Tibial artery (tissue), 4 donors: Measurements from ENCODE around the gene RBM22.

Source experiments
- DNase-seq, 2 donors: peaks; one replicate each; pipeline ENCODE4 v3.0.0-alpha.2; 2019
- H3K27ac ChIP-seq, 2 donors: fragments of 200-600 bp; sonication (generic) in 1 of 2; 1 replicate in 1 of 2; 2 replicates in 1 of 2; pipeline ENCODE4 v1.5.1; 2018 to 2019; ENCODE audit warnings: mild to moderate bottlenecking in 1 of 2
- H3K27me3 ChIP-seq, 2 donors: fragments of 200-600 bp; sonication (generic) in 1 of 2; one replicate each; pipeline versions ENCODE4 v1.5.1 to v1.6.0; 2016 to 2019
- H3K36me3 ChIP-seq, 3 donors: fragments of 200-600 bp; sonication (generic) in 2 of 3; one replicate each; pipeline ENCODE4 v1.5.1; 2016 to 2019; ENCODE audit warnings: mild to moderate bottlenecking in 2 of 3
- H3K4me1 ChIP-seq, 4 donors: fragments of 200-600 bp; sonication (generic) in 2 of 4; 1 replicate in 3 of 4; 2 replicates in 1 of 4; pipeline ENCODE4 v1.5.1; 2016 to 2019
- H3K4me3 ChIP-seq, 2 donors: fragments of 200-600 bp; sonication (generic) in 1 of 2; 1 replicate in 1 of 2; 2 replicates in 1 of 2; pipeline ENCODE4 v1.5.1; 2018 to 2019; ENCODE audit warnings: mild to moderate bottlenecking in 2 of 2
- H3K9me3 ChIP-seq, 3 donors: fragments of 200-600 bp; sonication (generic) in 1 of 3; one replicate each; pipeline ENCODE4 v1.5.1; 2016 to 2019
- CTCF ChIP-seq, 2 experiments: fragments of 200-600 bp in 1 of 2; fragments of 450-650 bp in 1 of 2; IDR thresholded peaks; one replicate each; pipeline ENCODE4 v1.5.1; 2017 to 2019; ENCODE audit warnings: antibody characterized with exemption in 2 of 2, mild to moderate bottlenecking in 1 of 2, moderate library complexity in 1 of 2
- intact Hi-C: fragments of 100-400 bp; cut with DNase I; formaldehyde crosslinking; loops from one replicate; pipeline ENCODE4 v1.15.0; 2023; ENCODE audit warnings: low total_unique reads

Gene RBM22

GRCh38 chr5:150660108-150660831 is 40.6 kb downstream of the RBM22 start:
- peaks cover 0 to 45% (median 27%) of the 10 kb centered on the region in 4 donors for H3K4me1 ChIP-seq
- no peaks in the 10 kb centered on the region for H3K36me3 ChIP-seq
- no peak overlapping the region for H3K4me3 ChIP-seq
- no peaks in the 10 kb centered on the region for H3K9me3 ChIP-seq
- intact Hi-C loops: no loop called here
- DNase-seq: peak in 1 of 2 donors; percentile 56
- TF ChIP-seq CTCF (IDR thresholded peaks at IDR 0.05): no peak
- peak overlapping the region; percentile 59 to 61 for H3K27ac ChIP-seq
- H3K27me3 ChIP-seq: no peaks in the 10 kb centered on the region

- peak in 1 of 2 donors; percentile 64 for DNase-seq
- no peak for TF ChIP-seq CTCF (IDR thresholded peaks at IDR 0.05)
- Histone ChIP-seq H3K27me3 (no peaks in the 10 kb centered on the region), H3K4me3 (no peak overlapping the region), H3K4me1 (peaks cover 0 to 45% (median 27%) of the 10 kb centered on the region in 4 donors), H3K9me3 (no peaks in the 10 kb centered on the region), H3K27ac (peak overlapping the region; percentile 59 to 61), H3K36me3 (no peaks in the 10 kb centered on the region)
- intact Hi-C loops: loop anchor here (10.0 kb wide), 1 partner anchor 205 kb away; no protein-coding TSS in a partner anchor
Observed at GRCh38 chr5:150659360-150660107, 41.3 kb downstream of the RBM22 start.

GRCh38 chr5:150658699-150659265 is 42.1 kb downstream of the RBM22 start:
- H3K27me3 ChIP-seq: no peaks in the 10 kb centered on the region
- H3K9me3 ChIP-seq: no peaks in the 10 kb centered on the region
- H3K4me3 ChIP-seq: no peak overlapping the region
- no peaks in the 10 kb centered on the region for H3K36me3 ChIP-seq
- H3K4me1 ChIP-seq: peaks cover 0 to 50% (median 27%) of the 10 kb centered on the region in 4 donors
- peak in 1 of 2 donors; percentile 49 for DNase-seq
- intact Hi-C loops: loop anchor here (10.0 kb wide), 1 partner anchor 204 kb away; no protein-coding TSS in a partner anchor
- peak overlapping the region; percentile 59 to 81 for H3K27ac ChIP-seq
- no peak for TF ChIP-seq CTCF (IDR thresholded peaks at IDR 0.05)

GRCh38 chr5:150658121-150658520 is 42.7 kb downstream of the RBM22 start:
- Histone ChIP-seq H3K4me1 (peaks cover 0 to 56% (median 32%) of the 10 kb centered on the region in 4 donors), H3K36me3 (no peaks in the 10 kb centered on the region), H3K4me3 (no peak overlapping the region), H3K27ac (peak overlapping the region; percentile 81), H3K27me3 (no peaks in the 10 kb centered on the region), H3K9me3 (no peaks in the 10 kb centered on the region)
- peak in 1 of 2 donors; percentile 61 for DNase-seq
- TF ChIP-seq CTCF (IDR thresholded peaks at IDR 0.05): no peak
- intact Hi-C loops: loop anchor here (10.0 kb wide), 1 partner anchor 203 kb away; no protein-coding TSS in a partner anchor
